DOHH2 (cell line): ENCODE data around the gene TMEM88.
"Not testable (repeated sequence)": the region's sequence is repeated elsewhere in the genome, so short reads cannot be mapped to it uniquely, and the experiment has no call there.

Experiments
- H3F3A ChIP-seq: fragments of 200-600 bp; sonication (generic), shearing (Covaris generic); 2 replicates; pipeline ENCODE4 v1.6.0; 2016; ENCODE audit warnings: antibody characterized with exemption, mild to moderate bottlenecking; ENCODE audit not compliant: control insufficient read depth, insufficient read depth
- H3K27ac ChIP-seq: fragments of 200-600 bp; sonication (generic); 2 replicates; pipeline ENCODE4 v1.5.1; 2014; ENCODE audit warnings: low read depth, mild to moderate bottlenecking, low read length, moderate library complexity
- H3K27me3 ChIP-seq: fragments of 200-600 bp; sonication (generic); 2 replicates; pipeline ENCODE4 v1.6.1; 2014; ENCODE audit warnings: mild to moderate bottlenecking, low read length, mixed read lengths; ENCODE audit not compliant: control insufficient read depth
- H3K36me3 ChIP-seq: fragments of 200-600 bp; sonication (generic); 2 replicates; pipeline ENCODE4 v1.6.1; 2014; ENCODE audit warnings: mild to moderate bottlenecking, low read length, moderate library complexity, mixed read lengths; ENCODE audit not compliant: control insufficient read depth
- H3K4me1 ChIP-seq: fragments of 200-600 bp; sonication (generic); 2 replicates; pipeline ENCODE4 v1.6.1; 2014; ENCODE audit warnings: mild to moderate bottlenecking, low read length, mixed read lengths; ENCODE audit not compliant: control insufficient read depth
- H3K4me2 ChIP-seq: fragments of 200-600 bp; sonication (generic); 2 replicates; pipeline ENCODE4 v1.6.0; 2014; ENCODE audit warnings: mild to moderate bottlenecking, low read length, moderate library complexity
- H3K4me3 ChIP-seq: fragments of 200-600 bp; sonication (generic); 2 replicates; pipeline ENCODE4 v1.5.1; 2014; ENCODE audit warnings: mild to moderate bottlenecking, low read length, mixed read lengths
- H3K79me2 ChIP-seq: fragments of 200-600 bp; sonication (generic); 2 replicates; pipeline ENCODE4 v1.6.1; 2014; ENCODE audit warnings: mild to moderate bottlenecking, low read length, mixed read lengths; ENCODE audit not compliant: control insufficient read depth
- H3K9me2 ChIP-seq: fragments of 200-600 bp; sonication (generic); replicated peaks from 2 replicates; pipeline ENCODE4 v1.6.1; 2014; ENCODE audit warnings: mild to moderate bottlenecking, low read length, mixed read lengths; ENCODE audit not compliant: control insufficient read depth
- H3K9me3 ChIP-seq: fragments of 200-600 bp; sonication (generic); 2 replicates; pipeline ENCODE4 v1.6.1; 2014; ENCODE audit warnings: antibody characterized with exemption, low read length, mixed read lengths; ENCODE audit not compliant: control insufficient read depth, insufficient read depth
- H4K20me1 ChIP-seq: fragments of 200-600 bp; sonication (generic); 2 replicates; pipeline ENCODE4 v1.6.0; 2014; ENCODE audit warnings: low read depth, mild to moderate bottlenecking, antibody characterized with exemption, low read length, moderate library complexity; ENCODE audit not compliant: control insufficient read depth, insufficient read depth
- CTCF ChIP-seq: fragments of 200-600 bp; sonication (generic); IDR thresholded peaks from one replicate; pipeline ENCODE4 v1.5.1; 2014; ENCODE audit warnings: antibody characterized with exemption, mild to moderate bottlenecking, low read depth, low read length; ENCODE audit not compliant: poor library complexity, severe bottlenecking
- EZH2phosphoT487 ChIP-seq: fragments of 200-600 bp; sonication (generic); IDR thresholded peaks from 2 replicates; pipeline ENCODE4 v1.6.1; 2017; ENCODE audit warnings: borderline replicate concordance, mild to moderate bottlenecking, antibody characterized with exemption, low read length, moderate library complexity, mixed read lengths

Gene TMEM88

GRCh38 chr17:7859028-7859427 lies 4.2 kb downstream of the TMEM88 start:
- peak overlapping the region; percentile 99 for H3K4me2 ChIP-seq
- H3K4me3 ChIP-seq: peak overlapping the region; percentile 99
- H3K79me2 ChIP-seq: peaks cover 65% of the 10 kb centered on the region
- peaks cover 46% of the 10 kb centered on the region for H3K4me1 ChIP-seq
- H3K27ac ChIP-seq: no peak overlapping the region
- no peaks in the 10 kb centered on the region for H3K9me3 ChIP-seq
- no peaks in the 10 kb centered on the region for H3K9me2 ChIP-seq
- H3K27me3 ChIP-seq: no peaks in the 10 kb centered on the region
- H4K20me1 ChIP-seq: peaks cover 2% of the 10 kb centered on the region; the same call in 1 of the 2 replicates
- TF ChIP-seq CTCF (no peak), EZH2phosphoT487 (no peak)
- H3K36me3 ChIP-seq: peaks cover 74% of the 10 kb centered on the region
- H3F3A ChIP-seq: peaks cover 15% of the 10 kb centered on the region

DNA sequence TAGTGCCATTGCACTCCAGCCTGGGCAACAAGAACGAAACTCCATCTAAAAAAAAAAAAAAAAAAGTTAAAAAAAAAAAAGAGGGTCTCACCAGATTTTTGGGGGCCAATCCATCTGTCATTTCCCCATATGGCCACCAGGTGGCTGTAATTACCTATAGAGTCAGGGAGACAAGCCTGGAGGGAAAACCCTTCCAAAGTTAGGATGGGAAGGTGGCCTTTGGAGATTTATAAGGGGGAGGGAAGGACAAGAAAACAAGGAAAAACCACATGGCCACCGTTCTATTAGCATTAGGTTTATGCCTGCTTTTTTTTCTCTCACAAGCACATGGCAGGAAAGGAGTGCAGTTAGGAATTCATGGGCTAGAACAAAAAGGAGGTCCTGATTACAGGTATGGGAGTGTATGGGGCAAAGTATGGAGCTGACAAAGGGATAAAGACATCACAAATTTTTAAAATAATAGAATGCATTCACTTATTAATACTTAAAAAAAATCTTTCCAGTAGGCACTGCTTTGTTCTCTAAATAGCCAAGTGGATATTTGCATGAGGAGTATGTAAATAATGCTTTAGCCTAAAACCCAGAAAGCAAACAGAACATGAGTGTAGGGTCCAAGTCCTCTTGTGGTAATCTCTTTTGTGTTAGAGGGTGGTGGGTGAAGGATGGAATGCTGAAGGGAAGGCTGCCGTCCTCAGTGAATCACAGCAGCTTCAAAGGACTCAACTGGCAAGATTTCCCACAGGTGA lies 8.0 kb downstream of the TMEM88 start:
- no peaks in the 10 kb centered on the region for H3K9me3 ChIP-seq
- peak overlapping the region; percentile 34 for H3K27ac ChIP-seq
- H3K4me2 ChIP-seq: peak overlapping the region; percentile 69
- H4K20me1 ChIP-seq: no peaks in the 10 kb centered on the region; the same call in 1 of the 2 replicates
- peaks cover 48% of the 10 kb centered on the region for H3K79me2 ChIP-seq
- peaks cover 35% of the 10 kb centered on the region for H3K4me1 ChIP-seq
- peaks cover 8% of the 10 kb centered on the region for H3F3A ChIP-seq
- TF ChIP-seq CTCF (peak; percentile 69), EZH2phosphoT487 (no peak)
- H3K4me3 ChIP-seq: peak overlapping the region; percentile 53
- peaks cover 73% of the 10 kb centered on the region for H3K36me3 ChIP-seq
- H3K27me3 ChIP-seq: no peaks in the 10 kb centered on the region
- H3K9me2 ChIP-seq: no peaks in the 10 kb centered on the region

DNA sequence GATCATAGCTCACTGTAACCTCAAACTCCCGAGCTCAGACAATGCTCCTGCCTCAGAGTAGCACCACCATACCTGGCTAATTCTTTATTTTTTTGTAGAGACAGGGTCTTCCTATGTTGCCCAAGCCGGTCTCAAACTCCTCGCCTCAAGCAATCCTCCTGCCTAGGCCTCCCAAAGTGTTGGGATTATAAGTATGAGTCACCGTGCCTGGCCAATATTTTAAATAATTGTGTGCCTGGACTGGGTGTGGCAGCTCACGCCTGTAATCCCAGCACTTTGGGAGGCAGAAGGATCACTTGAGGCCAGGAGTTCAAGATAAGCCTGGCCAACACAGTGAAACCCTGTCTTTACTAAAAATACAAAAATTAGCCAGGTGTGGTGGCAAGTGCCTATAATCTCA lies 9.5 kb downstream of the TMEM88 start:
- Histone ChIP-seq H3F3A (peaks cover 10% of the 10 kb centered on the region), H3K36me3 (peaks cover 65% of the 10 kb centered on the region), H3K79me2 (peaks cover 34% of the 10 kb centered on the region), H3K4me1 (peaks cover 25% of the 10 kb centered on the region)
- not testable (repeated sequence) for H4K20me1 ChIP-seq, H3K4me3 ChIP-seq, H3K27ac ChIP-seq, H3K9me3 ChIP-seq, H3K4me2 ChIP-seq, H3K27me3 ChIP-seq, H3K9me2 ChIP-seq

DNA sequence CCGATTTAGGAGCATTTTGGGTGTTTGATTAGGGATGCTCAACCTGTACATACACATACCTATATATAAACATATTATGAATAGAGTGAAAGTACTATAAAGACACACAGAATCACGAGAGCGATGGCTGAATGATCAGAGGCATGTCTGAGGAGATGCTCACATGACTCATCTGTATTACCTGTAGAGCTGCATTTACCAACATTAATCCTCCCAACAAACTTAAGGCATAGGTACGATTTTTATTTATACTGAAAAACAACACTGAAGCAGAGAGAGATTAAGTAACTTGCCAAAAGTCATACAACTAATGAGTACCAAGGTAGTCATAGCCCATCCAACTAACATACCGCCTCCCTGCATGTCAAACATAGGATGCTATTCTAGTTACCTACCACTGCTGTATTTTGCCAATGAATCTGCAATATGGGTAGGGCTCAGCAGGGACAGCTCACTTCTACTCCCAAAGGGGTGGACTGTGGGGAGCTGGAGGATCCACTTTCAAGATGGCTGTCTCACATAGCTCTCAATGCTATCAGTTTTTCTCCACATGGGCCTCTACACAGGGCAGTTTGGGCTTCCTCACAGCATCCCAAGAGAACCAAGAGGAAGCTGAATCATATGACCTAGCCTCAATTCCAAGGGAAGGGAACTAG lies 10.3 kb downstream of the TMEM88 start:
- peaks cover 61% of the 10 kb centered on the region for H3K36me3 ChIP-seq
- no peak overlapping the region for H3K27ac ChIP-seq
- peaks cover 22% of the 10 kb centered on the region for H3K4me1 ChIP-seq

More for the DNA sequence above, 10.3 kb downstream of the TMEM88 start:
- TF ChIP-seq CTCF (no peak), EZH2phosphoT487 (no peak)
- no peaks in the 10 kb centered on the region for H3K27me3 ChIP-seq
- no peaks in the 10 kb centered on the region for H3K9me3 ChIP-seq
- peaks cover 30% of the 10 kb centered on the region for H3K79me2 ChIP-seq
- H3K4me3 ChIP-seq: no peak overlapping the region
- no peaks in the 10 kb centered on the region for H4K20me1 ChIP-seq
- H3K9me2 ChIP-seq: no peaks in the 10 kb centered on the region
- H3K4me2 ChIP-seq: no peak overlapping the region
- peaks cover 10% of the 10 kb centered on the region for H3F3A ChIP-seq
